ENCODE measurements around the gene AKAP13.

The AKAP13 gene

DNA sequence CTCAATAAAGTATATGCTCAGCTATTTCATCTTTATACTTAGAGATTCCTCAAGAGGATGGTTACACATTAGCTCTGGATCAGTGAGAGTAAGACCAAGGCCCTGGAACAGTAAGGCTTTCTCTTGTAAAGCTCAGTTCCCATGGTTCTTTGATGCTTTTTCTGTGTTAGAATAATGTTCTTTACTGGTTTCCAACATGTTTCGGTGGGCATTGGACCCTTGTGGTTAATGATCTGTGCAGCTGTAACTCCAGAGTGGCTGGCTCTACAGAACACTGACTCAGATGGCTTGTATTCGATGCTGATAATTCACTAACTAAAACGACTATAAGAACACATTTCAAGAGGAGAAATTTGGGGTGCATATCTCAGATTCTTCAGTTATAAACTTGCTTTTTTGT lies 114.7 kb downstream of the AKAP13 start:
- H3K4me3 Mint-ChIP-seq = no peak overlapping the region
- peaks cover 58% of the 10 kb centered on the region for H3K4me1 Mint-ChIP-seq
- H3K9me3 Mint-ChIP-seq = no peaks in the 10 kb centered on the region
- DNase-seq (ENCODE audit: low spot score in 2 of 2) (no peak), ATAC-seq (no peak)
- no peaks in the 10 kb centered on the region for H3K36me3 Mint-ChIP-seq
- H3K27ac Mint-ChIP-seq = no peak overlapping the region

GRCh38 chr15:85495544-85495943 lies 115.1 kb downstream of the AKAP13 start:
- no peaks in the 10 kb centered on the region for H3K9me3 Mint-ChIP-seq
- H3K4me1 Mint-ChIP-seq = peaks cover 58% of the 10 kb centered on the region
- H3K4me3 Mint-ChIP-seq = no peak overlapping the region
- DNase-seq (ENCODE audit: low spot score in 2 of 2) = no peak
- no peak for ATAC-seq
- no peak overlapping the region for H3K27ac Mint-ChIP-seq
- H3K36me3 Mint-ChIP-seq = no peaks in the 10 kb centered on the region

DNA sequence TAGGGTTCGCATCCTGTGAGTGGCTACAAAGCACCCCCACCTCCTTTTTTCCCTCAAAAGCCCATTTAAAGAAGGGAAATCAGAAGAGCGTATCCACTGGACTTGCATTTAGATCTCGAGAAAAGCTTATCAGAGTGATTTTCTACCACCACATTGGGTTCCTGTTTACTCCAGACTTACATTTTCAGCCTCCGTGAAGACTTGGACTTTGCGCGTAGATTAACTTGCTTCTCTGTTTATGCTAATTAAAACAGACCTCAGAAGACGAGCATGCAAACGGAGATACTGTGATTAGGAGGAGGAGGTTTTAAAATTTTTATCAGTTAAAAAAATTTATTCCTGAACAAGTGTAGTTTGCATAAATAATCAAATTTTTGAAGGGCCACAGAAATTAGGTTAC lies 115.7 kb downstream of the AKAP13 start:
- no peaks in the 10 kb centered on the region for H3K9me3 Mint-ChIP-seq
- H3K36me3 Mint-ChIP-seq = no peaks in the 10 kb centered on the region
- H3K4me1 Mint-ChIP-seq = peaks cover 57% of the 10 kb centered on the region
- H3K27ac Mint-ChIP-seq = no peak overlapping the region
- H3K4me3 Mint-ChIP-seq = no peak overlapping the region
- ATAC-seq (no peak), DNase-seq (ENCODE audit: low spot score in 2 of 2) (no peak)

- no peaks in the 10 kb centered on the region for H3K36me3 Mint-ChIP-seq
- H3K27ac Mint-ChIP-seq = no peak overlapping the region
- peaks cover 62% of the 10 kb centered on the region for H3K4me1 Mint-ChIP-seq
- ATAC-seq (no peak), DNase-seq (ENCODE audit: low spot score in 2 of 2) (no peak)
- H3K4me3 Mint-ChIP-seq = no peak overlapping the region
- no peaks in the 10 kb centered on the region for H3K9me3 Mint-ChIP-seq
These were observed 116.3 kb downstream of the AKAP13 start for GRCh38 chr15:85496551-85497171.

DNA sequence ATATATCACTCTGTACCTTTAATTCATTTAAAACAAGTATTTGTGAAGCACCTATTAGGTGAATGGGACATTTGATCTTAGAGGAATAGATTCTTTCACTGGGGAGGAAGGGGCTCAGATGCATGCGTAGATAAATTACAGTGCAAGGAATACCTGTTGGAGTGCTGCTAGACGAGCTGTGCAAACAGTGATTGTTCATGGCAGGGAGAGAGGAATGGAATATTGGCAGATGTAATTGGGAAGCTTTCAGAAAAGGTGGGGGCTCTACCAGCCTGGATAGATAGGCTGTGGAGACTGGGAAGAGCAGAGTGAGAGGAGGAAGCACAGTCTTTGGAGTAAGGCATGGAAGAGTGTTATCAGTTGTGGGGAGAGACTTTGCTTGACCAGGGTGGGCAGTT lies 116.8 kb downstream of the AKAP13 start:
- Mint-ChIP-seq H3K4me3 (no peak overlapping the region), H3K4me1 (peaks cover 65% of the 10 kb centered on the region), H3K27ac (no peak overlapping the region), H3K36me3 (no peaks in the 10 kb centered on the region), H3K9me3 (no peaks in the 10 kb centered on the region)
- DNase-seq (ENCODE audit: low spot score in 2 of 2) = no peak
- ATAC-seq = no peak

- H3K27ac Mint-ChIP-seq = no peak overlapping the region
These were observed 118.1 kb downstream of the AKAP13 start for GRCh38 chr15:85498471-85498870.

GRCh38 chr15:85499371-85499887 lies 119.0 kb downstream of the AKAP13 start:
- H3K4me3 Mint-ChIP-seq = no peak overlapping the region
- peaks cover 65% of the 10 kb centered on the region for H3K4me1 Mint-ChIP-seq
- H3K36me3 Mint-ChIP-seq = no peaks in the 10 kb centered on the region
- ATAC-seq = no peak
- DNase-seq (ENCODE audit: low spot score in 2 of 2) = no peak
- H3K27ac Mint-ChIP-seq = peak overlapping the region; percentile 27
- no peaks in the 10 kb centered on the region for H3K9me3 Mint-ChIP-seq

More at GRCh38 chr15:85498471-85498870, 118.1 kb downstream of the AKAP13 start:
- Mint-ChIP-seq H3K9me3 (no peaks in the 10 kb centered on the region), H3K4me3 (no peak overlapping the region), H3K36me3 (no peaks in the 10 kb centered on the region), H3K4me1 (peaks cover 66% of the 10 kb centered on the region)
- ATAC-seq (no peak), DNase-seq (ENCODE audit: low spot score in 2 of 2) (no peak)

GRCh38 chr15:85500060-85500708 lies 119.8 kb downstream of the AKAP13 start:
- peak; percentile 57 for ATAC-seq
- no peaks in the 10 kb centered on the region for H3K36me3 Mint-ChIP-seq
- no peak overlapping the region for H3K4me3 Mint-ChIP-seq
- no peak for DNase-seq (ENCODE audit: low spot score in 2 of 2)
- H3K4me1 Mint-ChIP-seq = peaks cover 68% of the 10 kb centered on the region
- H3K9me3 Mint-ChIP-seq = no peaks in the 10 kb centered on the region
- peak overlapping the region; percentile 27 for H3K27ac Mint-ChIP-seq

DNA sequence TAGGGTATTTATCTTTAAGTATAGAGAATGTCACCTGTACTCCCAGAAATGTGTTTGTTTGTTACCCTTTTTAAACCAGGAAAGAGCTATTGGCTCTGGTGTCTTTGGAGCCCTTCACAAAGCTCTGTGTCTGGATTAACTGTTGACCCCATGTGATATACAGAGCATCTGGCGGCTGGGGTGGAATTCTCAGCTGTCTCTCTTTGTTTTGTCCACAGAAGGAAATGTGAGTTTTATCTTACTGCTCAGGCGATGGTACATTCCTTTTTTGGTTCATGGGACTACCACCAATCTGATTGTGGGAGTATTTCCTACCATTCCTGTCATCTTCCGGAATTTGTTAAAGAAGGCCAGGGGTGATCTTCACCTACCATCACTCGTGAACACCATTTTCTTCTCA lies 120.3 kb downstream of the AKAP13 start:
- DNase-seq (ENCODE audit: low spot score in 2 of 2) (no peak), ATAC-seq (no peak)
- no peaks in the 10 kb centered on the region for H3K36me3 Mint-ChIP-seq
- H3K4me1 Mint-ChIP-seq = peaks cover 69% of the 10 kb centered on the region
- no peaks in the 10 kb centered on the region for H3K9me3 Mint-ChIP-seq
- H3K4me3 Mint-ChIP-seq = no peak overlapping the region
- no peak overlapping the region for H3K27ac Mint-ChIP-seq

GRCh38 chr15:85501574-85501973 lies 121.2 kb downstream of the AKAP13 start:
- no peak overlapping the region for H3K4me3 Mint-ChIP-seq
- peak; percentile 57 for ATAC-seq
- H3K4me1 Mint-ChIP-seq = peaks cover 69% of the 10 kb centered on the region
- no peaks in the 10 kb centered on the region for H3K36me3 Mint-ChIP-seq
- no peaks in the 10 kb centered on the region for H3K9me3 Mint-ChIP-seq
- no peak for DNase-seq (ENCODE audit: low spot score in 2 of 2)
- H3K27ac Mint-ChIP-seq = peak overlapping the region; percentile 41

DNA sequence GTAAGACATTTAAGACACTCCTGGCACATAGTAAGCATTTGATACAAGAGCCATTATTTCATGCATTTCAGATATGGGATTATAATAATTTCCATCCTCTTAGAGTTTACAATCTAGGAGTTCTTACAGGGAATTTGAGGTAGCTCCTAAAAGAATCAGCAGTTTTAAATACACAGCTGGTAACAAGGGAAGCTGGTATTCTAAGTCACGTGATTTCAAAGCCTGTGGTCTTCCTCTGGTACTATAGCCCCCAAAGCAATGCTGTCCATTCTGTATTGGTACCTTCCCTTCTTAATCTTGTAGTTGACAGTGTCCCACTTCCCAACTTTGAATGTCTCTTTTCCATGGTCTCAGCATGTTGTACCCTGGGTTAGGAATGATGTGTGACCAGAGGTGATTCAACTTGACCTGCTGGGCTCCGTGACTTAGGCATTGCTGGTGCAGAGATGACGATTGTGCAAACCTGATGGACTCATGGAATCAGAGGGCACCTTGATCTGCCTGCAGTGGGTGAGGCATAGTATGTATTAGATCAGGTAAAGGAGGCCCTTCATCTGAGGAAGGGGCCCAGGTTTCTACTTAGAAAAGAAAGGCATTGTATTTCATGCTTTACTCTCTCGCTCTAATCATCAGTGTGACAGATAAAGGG lies 122.9 kb downstream of the AKAP13 start:
- DNase-seq (ENCODE audit: low spot score in 2 of 2) (no peak), ATAC-seq (no peak)
- H3K4me3 Mint-ChIP-seq = no peak overlapping the region
- H3K36me3 Mint-ChIP-seq = no peaks in the 10 kb centered on the region
- H3K27ac Mint-ChIP-seq = peak overlapping the region; percentile 4
- H3K4me1 Mint-ChIP-seq = peaks cover 59% of the 10 kb centered on the region
- H3K9me3 Mint-ChIP-seq = no peaks in the 10 kb centered on the region

DNA sequence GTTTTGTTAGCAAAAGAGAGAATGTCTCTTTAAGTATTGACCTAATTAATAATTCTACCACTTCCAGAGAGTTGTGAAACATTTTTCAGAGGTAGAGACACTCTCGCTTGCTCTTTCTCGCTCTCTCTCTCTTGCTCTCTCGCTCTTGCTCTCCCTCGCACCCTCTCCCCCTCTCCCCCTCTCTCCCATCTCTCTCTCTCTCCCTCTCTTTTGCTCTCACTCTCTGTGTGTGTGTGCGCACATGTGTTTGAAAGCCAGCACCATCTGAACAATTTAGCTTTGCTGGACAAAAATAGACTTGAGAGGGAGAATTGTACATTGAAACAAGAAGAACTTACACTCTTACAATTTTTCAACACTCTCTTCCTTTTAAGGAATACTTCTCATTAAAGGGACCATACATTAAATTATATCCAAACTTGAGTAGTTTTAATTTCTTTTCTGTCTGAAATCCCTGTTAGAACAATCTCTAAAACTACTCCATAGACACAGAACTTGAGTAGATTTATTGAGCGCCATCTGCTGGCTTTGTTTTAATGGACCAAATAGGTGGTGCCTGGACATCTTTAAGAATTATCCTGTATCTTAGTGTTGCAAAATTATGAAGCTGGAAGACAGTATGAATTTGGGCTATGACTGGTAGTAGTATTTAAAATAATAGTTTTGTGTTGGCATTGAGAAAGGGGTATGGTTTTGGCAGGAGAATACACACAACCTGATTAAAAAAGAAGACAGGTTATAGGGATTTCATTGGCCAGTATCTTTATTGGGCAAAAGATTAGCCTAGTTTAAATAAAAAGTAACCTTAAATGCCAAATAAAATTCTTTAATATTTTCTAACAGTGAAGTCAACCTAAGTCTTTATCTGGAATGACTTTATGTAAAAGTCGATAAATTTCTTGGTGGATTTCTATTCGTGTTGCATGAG lies 124.6 kb downstream of the AKAP13 start:
- ATAC-seq (no peak), DNase-seq (ENCODE audit: low spot score in 2 of 2) (peak in 1 of 2 donors; percentile 20)
- H3K36me3 Mint-ChIP-seq = no peaks in the 10 kb centered on the region
- H3K4me3 Mint-ChIP-seq = no peak overlapping the region
- peak overlapping the region; percentile 33 for H3K27ac Mint-ChIP-seq
- peaks cover 52% of the 10 kb centered on the region for H3K4me1 Mint-ChIP-seq
- no peaks in the 10 kb centered on the region for H3K9me3 Mint-ChIP-seq

GRCh38 chr15:85507114-85507513 lies 126.7 kb downstream of the AKAP13 start:
- Mint-ChIP-seq H3K9me3 (no peaks in the 10 kb centered on the region), H3K36me3 (no peaks in the 10 kb centered on the region), H3K27ac (no peak overlapping the region), H3K4me3 (no peak overlapping the region), H3K4me1 (peaks cover 45% of the 10 kb centered on the region)
- no peak for ATAC-seq
- DNase-seq (ENCODE audit: low spot score in 2 of 2) = no peak

GRCh38 chr15:85509973-85510372 lies 129.6 kb downstream of the AKAP13 start:
- Mint-ChIP-seq H3K9me3 (no peaks in the 10 kb centered on the region), H3K27ac (no peak overlapping the region), H3K4me3 (no peak overlapping the region), H3K36me3 (no peaks in the 10 kb centered on the region), H3K4me1 (peaks cover 40% of the 10 kb centered on the region)
- DNase-seq (ENCODE audit: low spot score in 2 of 2) (no peak), ATAC-seq (no peak)

GRCh38 chr15:85514413-85514812 lies 134.0 kb downstream of the AKAP13 start:
- no peak overlapping the region for H3K27ac Mint-ChIP-seq

More at GRCh38 chr15:85514413-85514812, 134.0 kb downstream of the AKAP13 start:
- Mint-ChIP-seq H3K4me1 (peaks cover 30% of the 10 kb centered on the region), H3K4me3 (no peak overlapping the region), H3K9me3 (no peaks in the 10 kb centered on the region), H3K36me3 (no peaks in the 10 kb centered on the region)
- DNase-seq (ENCODE audit: low spot score in 2 of 2) (no peak), ATAC-seq (no peak)

All from stimulated activated effector memory CD8-positive, alpha-beta T cell treated with anti-CD3 and anti-CD28 coated beads, Interleukin-12 subunit alpha, Interleukin-12 subunit beta, amount 100 ng/mL, for 72 hours (primary cell).